SK-N-SH (cell line): Measurements from ENCODE around the gene APBB1IP. TPM values are rescaled to one million over a fixed set of nuclear protein-coding genes. Genes with fewer than 3 reads are reported as not detected.

Source experiments
- CTCF ChIA-PET: fragments of 300-600, 350-600 bp; formaldehyde crosslinking; extraction: SDS; loops from one replicate; lab custom pipeline; 2021; lab: Yijun Ruan, JAX
- POLR2A ChIA-PET: fragments of 350-600 bp; sonication (Branson Sonifier 250); formaldehyde crosslinking; extraction: SDS; loops from one replicate; lab custom pipeline; 2020; ENCODE audit warnings: antibody characterized with exemption, inconsistent platforms; lab: Yijun Ruan, JAX
- DNase-seq: peaks from one replicate; pipeline ENCODE4 v3.0.0; 2012
- H2AFZ ChIP-seq: fragments of 200-600 bp; sonication (generic); 2 replicates; pipeline ENCODE4 v1.8.1; 2016; ENCODE audit warnings: antibody characterized with exemption, mild to moderate bottlenecking, low read depth
- H3F3A ChIP-seq: fragments of 200-600 bp; sonication (generic); replicated peaks from 2 replicates; pipeline ENCODE3; 2016; ENCODE audit warnings: antibody characterized with exemption, mild to moderate bottlenecking; ENCODE audit not compliant: insufficient read depth
- H3K27ac ChIP-seq, 2 experiments: fragments of 200-500 bp in 1 of 2; fragments of 200-600 bp in 1 of 2; sonication (Bioruptor generic) in 1 of 2; sonication (generic), shearing (Covaris generic) in 1 of 2; 2 replicates each; pipeline versions ENCODE4 v1.5.1 to v1.6.1; 2014 to 2016; ENCODE audit warnings: low read depth in 2 of 2, inconsistent platforms in 1 of 2, low read length in 1 of 2, mild to moderate bottlenecking in 1 of 2, mixed read lengths in 1 of 2
- H3K27me3 ChIP-seq: fragments of 200-600 bp; sonication (generic), shearing (Covaris generic); 2 replicates; pipeline ENCODE4 v1.6.1; 2016; ENCODE audit warnings: mixed run types; ENCODE audit not compliant: insufficient read depth
- H3K36me3 ChIP-seq, 2 experiments: fragments of 200-500 bp in 1 of 2; fragments of 200-600 bp in 1 of 2; sonication (Bioruptor generic) in 1 of 2; sonication (generic) in 1 of 2; replicated peaks in 1 of 2; 2 replicates each; pipeline versions ENCODE3 to v1.5.1; 2014 to 2016; ENCODE audit warnings: low read length in 1 of 2, mild to moderate bottlenecking in 1 of 2; ENCODE audit not compliant: insufficient read depth in 2 of 2, control insufficient read depth in 1 of 2
- H3K4me1 ChIP-seq, 2 experiments: fragments of 200-500 bp in 1 of 2; fragments of 200-600 bp in 1 of 2; sonication (Bioruptor generic) in 1 of 2; sonication (generic), shearing (Covaris generic) in 1 of 2; 2 replicates each; pipeline versions ENCODE4 v1.5.1 to v1.6.1; 2014 to 2016; ENCODE audit warnings: low read depth in 1 of 2, low read length in 1 of 2, mixed run types in 1 of 2; ENCODE audit not compliant: insufficient read depth in 2 of 2, control insufficient read depth in 1 of 2
- H3K4me2 ChIP-seq: fragments of 200-600 bp; sonication (generic), shearing (Covaris generic); 2 replicates; pipeline ENCODE4 v1.6.1; 2017; ENCODE audit warnings: mixed run types
- H3K4me3 ChIP-seq, 2 experiments: fragments of 200-500 bp in 1 of 2; fragments of 200-600 bp in 1 of 2; sonication (Bioruptor generic) in 1 of 2; sonication (generic), shearing (Covaris generic) in 1 of 2; 2 replicates each; pipeline versions ENCODE4 v1.5.1 to v1.8.1; 2014 to 2016; ENCODE audit warnings: low read depth in 2 of 2, inconsistent platforms in 1 of 2, low read length in 1 of 2, mild to moderate bottlenecking in 1 of 2, mixed read lengths in 1 of 2, moderate library complexity in 1 of 2
- H3K79me2 ChIP-seq: fragments of 200-600 bp; sonication (generic); 2 replicates; pipeline ENCODE4 v1.8.1; 2017; ENCODE audit warnings: mild to moderate bottlenecking; ENCODE audit not compliant: insufficient read depth
- H3K9ac ChIP-seq: fragments of 200-600 bp; sonication (generic); 2 replicates; pipeline ENCODE4 v1.6.1; 2017; ENCODE audit warnings: mixed run types
- H3K9me2 ChIP-seq: fragments of 200-600 bp; sonication (generic); 2 replicates; pipeline ENCODE4 v1.6.1; 2017; ENCODE audit warnings: mixed run types
- H3K9me3 ChIP-seq: fragments of 200-600 bp; sonication (generic); 2 replicates; pipeline ENCODE4 v1.6.1; 2017; ENCODE audit warnings: mixed run types, mild to moderate bottlenecking, moderate library complexity
- H4K20me1 ChIP-seq: fragments of 200-600 bp; sonication (generic); 2 replicates; pipeline ENCODE4 v1.6.1; 2017; ENCODE audit warnings: mild to moderate bottlenecking, mixed run types; ENCODE audit not compliant: insufficient read depth
- CHD2 ChIP-seq: fragments of 150-350 bp; IDR thresholded peaks from 2 replicates; pipeline ENCODE4 v1.6.1; 2018; ENCODE audit warnings: low read length; ENCODE audit not compliant: partially characterized antibody
- ELF1 ChIP-seq: IDR thresholded peaks from 2 replicates; pipeline ENCODE4 v1.4.0; 2012
- EP300 ChIP-seq, 2 experiments: IDR thresholded peaks; 2 replicates each; pipeline versions ENCODE4 v1.4.0 to v1.6.1; 2012; ENCODE audit warnings: borderline replicate concordance in 1 of 2, low read depth in 1 of 2, low read length in 1 of 2
- EZH2phosphoT487 ChIP-seq: fragments of 200-600 bp; sonication (generic); IDR thresholded peaks from 2 replicates; pipeline ENCODE4 v1.6.1; 2017; ENCODE audit warnings: low read depth, mixed run types, mild to moderate bottlenecking, antibody characterized with exemption, moderate library complexity, borderline replicate concordance
- FOSL2 ChIP-seq: IDR thresholded peaks from 2 replicates; pipeline ENCODE4 v1.4.0; 2012; ENCODE audit warnings: low read depth, mild to moderate bottlenecking, moderate library complexity, borderline replicate concordance
- FOXM1 ChIP-seq: IDR thresholded peaks from 2 replicates; pipeline ENCODE4 v1.4.0; 2012; ENCODE audit warnings: low read depth, mild to moderate bottlenecking
- GABPA ChIP-seq: IDR thresholded peaks from 2 replicates; pipeline ENCODE4 v1.4.0; 2012; ENCODE audit warnings: low read depth, mild to moderate bottlenecking
- MAX ChIP-seq: IDR thresholded peaks from 2 replicates; pipeline ENCODE4 v1.4.0; 2012; ENCODE audit warnings: low read depth
- MXI1 ChIP-seq: IDR thresholded peaks from 2 replicates; pipeline ENCODE4 v1.6.1; 2012; ENCODE audit warnings: mild to moderate bottlenecking, low read depth, low read length, improper control_type of control experiment
- NRF1 ChIP-seq: IDR thresholded peaks from 2 replicates; pipeline ENCODE4 v1.6.1; 2012; ENCODE audit warnings: low read depth, mild to moderate bottlenecking, low read length
- POLR2AphosphoS5 ChIP-seq: IDR thresholded peaks from 2 replicates; pipeline ENCODE4 v1.6.1; 2012; ENCODE audit warnings: low read depth, low read length
- RAD21 ChIP-seq: IDR thresholded peaks from 2 replicates; pipeline ENCODE4 v1.6.1; 2012; ENCODE audit warnings: mild to moderate bottlenecking, low read length
- REST ChIP-seq: IDR thresholded peaks from 2 replicates; pipeline ENCODE4 v1.6.1; 2012; ENCODE audit warnings: mild to moderate bottlenecking, low read depth, low read length, moderate library complexity
- SMC3 ChIP-seq: IDR thresholded peaks from 2 replicates; pipeline ENCODE4 v1.6.1; 2012; ENCODE audit warnings: low read depth, low read length, improper control_type of control experiment
- TCF12 ChIP-seq: IDR thresholded peaks from 2 replicates; pipeline ENCODE4 v1.4.0; 2012
- USF1 ChIP-seq: IDR thresholded peaks from 2 replicates; pipeline ENCODE4 v1.4.0; 2012; ENCODE audit warnings: low read depth, borderline replicate concordance
- USF2 ChIP-seq: fragments of 150-350 bp; IDR thresholded peaks from 2 replicates; pipeline ENCODE4 v1.6.1; 2017; ENCODE audit warnings: antibody characterized with exemption, low read length, low read depth, borderline replicate concordance
- YY1 ChIP-seq: IDR thresholded peaks from 2 replicates; pipeline ENCODE4 v1.4.0; 2012; ENCODE audit warnings: low read depth, mild to moderate bottlenecking
- ZBTB33 ChIP-seq: IDR thresholded peaks from 2 replicates; pipeline ENCODE4 v1.4.0; 2012; ENCODE audit warnings: low read depth, borderline replicate concordance
- WGBS: methylation state at CpG from one replicate; pipeline ENCODE4 v1.1.6; 2017; ENCODE audit warnings: low lambda C conversion rate; 5-methylcytosine and 5-hydroxymethylcytosine counted together
- polyA plus RNA-seq, 3 experiments: library from polyadenylated mRNA; depleted of rRNA; stranded (reverse); fragments of >200 nt; gene quantifications; 2 replicates each; pipeline ENCODE4 v1.2.3, GENCODE V29; 2012

Gene APBB1IP
- polyA plus RNA-seq, 1 of the 3 experiments (the other 2 are of a cell fraction) = not detected

GRCh38 chr10:26528048-26528447, 89.9 kb downstream of the APBB1IP start:
- no peak overlapping the region for H2AFZ ChIP-seq
- WGBS = 38% methylated on average over 5 of the region's 5 CpGs
- H3K27me3 ChIP-seq = no peaks in the 10 kb centered on the region; the same call in 1 of the 2 replicates
- no peak overlapping the region for H3K27ac ChIP-seq
- H3K9me3 ChIP-seq = no peaks in the 10 kb centered on the region
- POLR2A ChIA-PET = no interaction called here
- no peak overlapping the region for H3K4me2 ChIP-seq
- no peaks in the 10 kb centered on the region for H3K4me1 ChIP-seq
- H3K9me2 ChIP-seq = no peaks in the 10 kb centered on the region
- H3K9ac ChIP-seq = no peak overlapping the region
- H4K20me1 ChIP-seq = no peaks in the 10 kb centered on the region
- H3F3A ChIP-seq = no peaks in the 10 kb centered on the region
- H3K36me3 ChIP-seq = no peaks in the 10 kb centered on the region
- CTCF ChIA-PET = interaction anchor here (0.6 kb wide), 1 partner anchor 79 kb away, joined by 3 read pairs; no protein-coding TSS in a partner anchor
- H3K79me2 ChIP-seq = no peaks in the 10 kb centered on the region
- TF ChIP-seq EZH2phosphoT487 (no peak), POLR2AphosphoS5 (no peak), REST (no peak), FOSL2 (no peak), ELF1 (no peak), GABPA (no peak), NRF1 (no peak), ZBTB33 (no peak), SMC3 (no peak), CHD2 (no peak), TCF12 (no peak), MAX (no peak), USF2 (no peak), MXI1 (no peak), EP300 (IDR thresholded peaks at IDR 0.05; ENCODE audit: borderline replicate concordance in 1 of 2, low read depth in 1 of 2, low read length in 1 of 2) (no peak), FOXM1 (no peak), RAD21 (no peak), YY1 (no peak), USF1 (no peak)
- TF ChIP-seq, all 33 proteins: peak for 0
- no peak for DNase-seq
- no peak overlapping the region for H3K4me3 ChIP-seq
